K562 (cell line): ENCODE results near the gene FAM171A2. TPM values are rescaled to one million over a fixed set of nuclear protein-coding genes. Genes with fewer than 3 reads are reported as not detected.

ENCODE experiments used
- CBFB ChIP-seq: sonication (generic); formaldehyde crosslinking; IDR thresholded peaks from 2 replicates; pipeline ENCODE4 v1.4.0; 2020; ENCODE audit warnings: mild to moderate bottlenecking, missing genetic modification reagents
- COPS2 ChIP-seq: fragments of 450-650 bp; conservative IDR thresholded peaks from 2 replicates; pipeline ENCODE4 v1.6.1; 2016; ENCODE audit warnings: mild to moderate bottlenecking, moderate library complexity
- HNRNPL ChIP-seq: fragments of 200-400 bp; formaldehyde crosslinking; IDR thresholded peaks from 2 replicates; pipeline ENCODE4 v1.6.1; 2017; ENCODE audit warnings: low read depth, mild to moderate bottlenecking, low read length
- JUNB ChIP-seq: fragments of 450-650 bp; formaldehyde crosslinking; conservative IDR thresholded peaks from 2 replicates; pipeline ENCODE4 v1.4.0; 2020; ENCODE audit warnings: mild to moderate bottlenecking
- JUND ChIP-seq, 2 experiments: IDR thresholded peaks; 2 replicates in 1 of 2; 3 replicates in 1 of 2; pipeline ENCODE4 v1.6.1; 2011; ENCODE audit warnings: borderline replicate concordance in 2 of 2, low read depth in 2 of 2, low read length in 2 of 2, improper control_type of control experiment in 1 of 2, missing biosample characterization in 1 of 2, missing genetic modification characterization in 1 of 2, missing genetic modification reagents in 1 of 2
- KLF10 ChIP-seq: fragments of 250-450 bp; sonication (Bioruptor Pico); IDR thresholded peaks from 2 replicates; pipeline ENCODE4 v1.6.1; 2021; ENCODE audit warnings: matching md5 sums
- KLF16 ChIP-seq: IDR thresholded peaks from 2 replicates; pipeline ENCODE4 v1.6.1; 2016; ENCODE audit warnings: antibody characterized with exemption
- PML ChIP-seq: IDR thresholded peaks from 2 replicates; pipeline ENCODE4 v1.6.1; 2012; ENCODE audit warnings: low read length, inconsistent platforms
- PTTG1 ChIP-seq: fragments of 450-650 bp; IDR thresholded peaks from 2 replicates; pipeline ENCODE4 v1.6.1; 2016; ENCODE audit warnings: low read depth, mild to moderate bottlenecking, missing genetic modification characterization, missing compliant biosample characterization
- RFX7 ChIP-seq: fragments of 250-450 bp; sonication (Bioruptor Pico); IDR thresholded peaks from 2 replicates; pipeline ENCODE4 v1.5.1; 2021; ENCODE audit warnings: mild to moderate bottlenecking
- TRIM24 ChIP-seq, 2 experiments: fragments of 450-650 bp; IDR thresholded peaks; 2 replicates each; pipeline ENCODE4 v1.6.1; 2016
- YBX1 ChIP-seq: fragments of 450-650 bp; IDR thresholded peaks from 2 replicates; pipeline ENCODE4 v1.7.1; 2016; ENCODE audit warnings: mild to moderate bottlenecking
- ZBTB17 ChIP-seq: fragments of 450-650 bp; formaldehyde crosslinking; IDR thresholded peaks from 2 replicates; pipeline ENCODE4 v1.4.0; 2020; ENCODE audit warnings: mild to moderate bottlenecking
- ZC3H11A ChIP-seq: IDR thresholded peaks from 2 replicates; pipeline ENCODE4 v1.6.1; 2012; ENCODE audit warnings: low read depth, low read length, improper control_type of control experiment
- ZKSCAN1 ChIP-seq: fragments of 150-350 bp; IDR thresholded peaks from 2 replicates; pipeline ENCODE4 v1.6.1; 2016; ENCODE audit warnings: low read depth, low read length
- polyA plus RNA-seq, 8 experiments: library from polyadenylated mRNA; depleted of rRNA in 4 of 8; stranded (reverse) in 5 of 8; unstranded in 3 of 8; fragments of >200 nt; fragmentation: Nextera tagmentation in 2 of 8; fragmentation: Illumina TruSeq in 1 of 8; extraction: Ambion mirVana in 2 of 8; extraction: Trizol in 1 of 8; gene quantifications; 2 replicates each; pipeline versions ENCODE4 v1.2.1 to v1.2.3, GENCODE V29; 2011 to 2014; ENCODE audit warnings: inconsistent platforms in 1 of 8, missing spikeins in 1 of 8
- total RNA-seq, 7 experiments: library from RNA; depleted of rRNA in 6 of 7; stranded (reverse); fragments of >200 nt in 6 of 7; fragmentation: Illumina TruSeq in 2 of 7; extraction: Trizol in 2 of 7; gene quantifications; 2 replicates each; pipeline versions ENCODE4 v1.2.1 to v1.2.3, GENCODE V29; 2011 to 2021; ENCODE audit warnings: low replicate concordance in 1 of 7
- TF ChIP-seq, protein P1 (sequence below): fragments of 250-450 bp; sonication (Bioruptor Pico); IDR thresholded peaks from 2 replicates; pipeline ENCODE4 v1.8.0; 2021; ENCODE audit warnings: moderate library complexity, mild to moderate bottlenecking, inconsistent platforms
- TF ChIP-seq, protein P2 (sequence below): sonication (generic); formaldehyde crosslinking; IDR thresholded peaks from 2 replicates; pipeline ENCODE4 v1.8.0; 2022; ENCODE audit warnings: mild to moderate bottlenecking, low read depth, missing genetic modification reagents
- TF ChIP-seq, protein P3 (sequence below): fragments of 250-450 bp; sonication (Bioruptor Pico); IDR thresholded peaks from 2 replicates; pipeline ENCODE4 v1.5.1; 2021; ENCODE audit warnings: mild to moderate bottlenecking
- TF ChIP-seq, protein P4 (sequence below), 2 experiments: fragments of 200-800 bp in 1 of 2; sonication (Bioruptor generic) in 1 of 2; sonication (generic) in 1 of 2; formaldehyde crosslinking in 1 of 2; IDR thresholded peaks in 1 of 2; conservative IDR thresholded peaks in 1 of 2; 2 replicates each; pipeline versions ENCODE4 v1.5.0 to v1.6.1; 2016 to 2020; ENCODE audit warnings: missing compliant biosample characterization in 1 of 2, missing genetic modification characterization in 1 of 2, missing genetic modification reagents in 1 of 2

The FAM171A2 gene
- total and polyA plus RNA-seq, 9 of the 15 experiments (the other 6 are each of a cell fraction or from before 2014, with no cell fraction given): 0.10 to 10.2 (median 2.0) TPM; not detected in 1

DNA sequence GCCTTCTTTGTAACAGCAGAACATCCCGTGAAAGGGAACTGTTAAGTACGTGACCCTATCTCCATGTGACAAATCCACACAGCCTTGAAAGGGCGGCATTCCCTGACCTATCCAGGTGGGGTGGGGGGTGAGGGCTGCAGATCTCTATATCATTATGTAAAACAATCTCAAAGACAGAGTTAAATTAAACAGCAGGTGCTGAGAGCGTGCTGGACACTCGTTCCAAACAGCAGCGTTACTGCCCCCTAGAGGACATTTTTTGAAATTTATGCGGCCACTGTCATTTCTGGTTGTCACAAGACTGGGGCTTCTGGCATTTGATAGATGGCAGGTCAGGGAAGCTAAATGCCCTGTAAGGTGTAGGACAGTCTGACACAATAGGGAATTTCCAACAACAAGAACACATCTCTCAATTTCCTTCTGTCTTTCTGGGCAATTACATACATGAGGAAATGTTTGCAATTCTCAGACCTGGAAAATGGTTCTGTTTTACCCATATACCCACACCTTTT, 32.3 kb downstream of the FAM171A2 start (continued):
- TF ChIP-seq ZC3H11A (no peak), RFX7 (CRISPR knock-in tag) (no peak), PTTG1 (no peak), KLF10 (CRISPR knock-in tag) (no peak), TRIM24 (IDR thresholded peaks at IDR 0.05) (no peak), ZBTB17 (CRISPR knock-in tag) (no peak), ZKSCAN1 (no peak), HNRNPL (no peak), KLF16 (no peak; the same call in 1 of the 2 replicates), COPS2 (no peak), PML (no peak), JUND (IDR thresholded peaks at IDR 0.05; ENCODE audit: borderline replicate concordance, low read depth, low read length) (0 out of 2 replicates have a peak, but pooled peaks have one; percentile 23), JUND (tag; IDR thresholded peaks at IDR 0.05; ENCODE audit: borderline replicate concordance, low read depth, low read length) (no peak), CBFB (CRISPR knock-in tag) (no peak), YBX1 (no peak), JUNB (CRISPR knock-in tag) (no peak)
- TF ChIP-seq, protein P1, sequence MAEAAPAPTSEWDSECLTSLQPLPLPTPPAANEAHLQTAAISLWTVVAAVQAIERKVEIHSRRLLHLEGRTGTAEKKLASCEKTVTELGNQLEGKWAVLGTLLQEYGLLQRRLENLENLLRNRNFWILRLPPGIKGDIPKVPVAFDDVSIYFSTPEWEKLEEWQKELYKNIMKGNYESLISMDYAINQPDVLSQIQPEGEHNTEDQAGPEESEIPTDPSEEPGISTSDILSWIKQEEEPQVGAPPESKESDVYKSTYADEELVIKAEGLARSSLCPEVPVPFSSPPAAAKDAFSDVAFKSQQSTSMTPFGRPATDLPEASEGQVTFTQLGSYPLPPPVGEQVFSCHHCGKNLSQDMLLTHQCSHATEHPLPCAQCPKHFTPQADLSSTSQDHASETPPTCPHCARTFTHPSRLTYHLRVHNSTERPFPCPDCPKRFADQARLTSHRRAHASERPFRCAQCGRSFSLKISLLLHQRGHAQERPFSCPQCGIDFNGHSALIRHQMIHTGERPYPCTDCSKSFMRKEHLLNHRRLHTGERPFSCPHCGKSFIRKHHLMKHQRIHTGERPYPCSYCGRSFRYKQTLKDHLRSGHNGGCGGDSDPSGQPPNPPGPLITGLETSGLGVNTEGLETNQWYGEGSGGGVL (CRISPR knock-in tag): no peak
- TF ChIP-seq, protein P2, sequence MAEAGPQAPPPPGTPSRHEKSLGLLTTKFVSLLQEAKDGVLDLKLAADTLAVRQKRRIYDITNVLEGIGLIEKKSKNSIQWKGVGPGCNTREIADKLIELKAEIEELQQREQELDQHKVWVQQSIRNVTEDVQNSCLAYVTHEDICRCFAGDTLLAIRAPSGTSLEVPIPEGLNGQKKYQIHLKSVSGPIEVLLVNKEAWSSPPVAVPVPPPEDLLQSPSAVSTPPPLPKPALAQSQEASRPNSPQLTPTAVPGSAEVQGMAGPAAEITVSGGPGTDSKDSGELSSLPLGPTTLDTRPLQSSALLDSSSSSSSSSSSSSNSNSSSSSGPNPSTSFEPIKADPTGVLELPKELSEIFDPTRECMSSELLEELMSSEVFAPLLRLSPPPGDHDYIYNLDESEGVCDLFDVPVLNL (CRISPR knock-in tag): no peak
- TF ChIP-seq, protein P3, sequence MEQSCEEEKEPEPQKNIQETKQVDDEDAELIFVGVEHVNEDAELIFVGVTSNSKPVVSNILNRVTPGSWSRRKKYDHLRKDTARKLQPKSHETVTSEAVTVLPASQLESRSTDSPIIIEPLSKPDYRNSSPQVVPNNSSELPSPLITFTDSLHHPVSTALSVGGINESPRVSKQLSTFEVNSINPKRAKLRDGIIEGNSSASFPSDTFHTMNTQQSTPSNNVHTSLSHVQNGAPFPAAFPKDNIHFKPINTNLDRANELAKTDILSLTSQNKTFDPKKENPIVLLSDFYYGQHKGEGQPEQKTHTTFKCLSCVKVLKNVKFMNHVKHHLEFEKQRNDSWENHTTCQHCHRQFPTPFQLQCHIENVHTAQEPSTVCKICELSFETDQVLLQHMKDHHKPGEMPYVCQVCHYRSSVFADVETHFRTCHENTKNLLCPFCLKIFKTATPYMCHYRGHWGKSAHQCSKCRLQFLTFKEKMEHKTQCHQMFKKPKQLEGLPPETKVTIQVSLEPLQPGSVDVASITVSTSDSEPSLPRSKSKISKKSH (CRISPR knock-in tag): no peak
- TF ChIP-seq, protein P4, sequence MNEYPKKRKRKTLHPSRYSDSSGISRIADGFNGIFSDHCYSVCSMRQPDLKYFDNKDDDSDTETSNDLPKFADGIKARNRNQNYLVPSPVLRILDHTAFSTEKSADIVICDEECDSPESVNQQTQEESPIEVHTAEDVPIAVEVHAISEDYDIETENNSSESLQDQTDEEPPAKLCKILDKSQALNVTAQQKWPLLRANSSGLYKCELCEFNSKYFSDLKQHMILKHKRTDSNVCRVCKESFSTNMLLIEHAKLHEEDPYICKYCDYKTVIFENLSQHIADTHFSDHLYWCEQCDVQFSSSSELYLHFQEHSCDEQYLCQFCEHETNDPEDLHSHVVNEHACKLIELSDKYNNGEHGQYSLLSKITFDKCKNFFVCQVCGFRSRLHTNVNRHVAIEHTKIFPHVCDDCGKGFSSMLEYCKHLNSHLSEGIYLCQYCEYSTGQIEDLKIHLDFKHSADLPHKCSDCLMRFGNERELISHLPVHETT (CRISPR knock-in tag; conservative IDR thresholded peaks at IDR 0.05 in 1 of 2, IDR thresholded peaks at IDR 0.05 in 1 of 2): no peak
